K562 (cell line): ENCODE results near the gene INO80. TPM values are rescaled to one million over a fixed set of nuclear protein-coding genes. Genes with fewer than 3 reads are reported as not detected.
A peak's percentile ranks its signal among the peaks of the same experiment; 100 is the strongest.

ENCODE experiments used
- ATAC-seq: fragments of 200-7000 bp; cut with Tn5 transposase; 3 replicates; pipeline ENCODE4 v1.9.1; 2020; ENCODE audit warnings: moderate library complexity
- BruUV-seq: library from RNA; stranded (reverse); fragments of 400-500 nt; replicated peaks from 2 replicates; lab custom pipeline; 2021; lab: Mats Ljungman, UMichigan
- CTCF ChIA-PET: fragments of 300-600 bp; formaldehyde crosslinking; extraction: SDS; loops from one replicate; lab custom pipeline; 2021; ENCODE audit warnings: low intra/inter-chr PET ratio; lab: Yijun Ruan, JAX
- POLR2A ChIA-PET: fragments of 300-600, 350-650 bp; sonication (Branson Sonifier 250); formaldehyde crosslinking; extraction: SDS; loops from one replicate; lab custom pipeline; 2021; ENCODE audit warnings: antibody characterized with exemption, inconsistent platforms; lab: Yijun Ruan, JAX
- DNase-seq, 4 experiments: peaks; one replicate each; pipeline versions ENCODE4 v3.0.0 to v3.0.0-alpha.2; 2011 to 2018; ENCODE audit warnings: low spot score in 3 of 4, mixed read lengths in 3 of 4; ENCODE audit errors: extremely low read depth in 1 of 4
- FAIRE-seq: peaks from 2 replicates; lab custom pipeline; 2011; peaks lifted over from hg19 to GRCh38; lab: Jason Lieb, UNC
- H2AFZ ChIP-seq: 2 replicates; pipeline ENCODE4 v1.6.0; 2011; ENCODE audit warnings: low read depth, low read length, control low read depth, inconsistent platforms
- H3K27ac ChIP-seq: fragments of 200-600 bp; 3 replicates; pipeline ENCODE4 v1.8.0; 2011; ENCODE audit warnings: low read depth, mild to moderate bottlenecking, control low read depth, inconsistent platforms, low read length, moderate library complexity, mixed read lengths; ENCODE audit errors: extremely low read depth
- H3K27me3 ChIP-seq, 2 experiments: fragments of 300-600 bp in 1 of 2; 2 replicates in 1 of 2; 3 replicates in 1 of 2; pipeline versions ENCODE4 v1.6.0 to v1.8.0; 2011; ENCODE audit warnings: inconsistent platforms in 2 of 2, low read length in 2 of 2, mild to moderate bottlenecking in 1 of 2, mixed read lengths in 1 of 2, moderate library complexity in 1 of 2; ENCODE audit not compliant: control insufficient read depth in 2 of 2, insufficient read depth in 2 of 2
- H3K36me3 ChIP-seq: fragments of 300-600 bp; 3 replicates; pipeline ENCODE4 v1.8.0; 2011; ENCODE audit warnings: mild to moderate bottlenecking, low read length, inconsistent platforms; ENCODE audit not compliant: control insufficient read depth, insufficient read depth
- H3K4me1 ChIP-seq, 2 experiments: fragments of 200-600 bp in 1 of 2; replicated peaks in 1 of 2; 2 replicates in 1 of 2; 3 replicates in 1 of 2; pipeline versions ENCODE4 v1.5.1 to v1.8.0; 2011; ENCODE audit warnings: inconsistent platforms in 2 of 2, low read length in 2 of 2, mild to moderate bottlenecking in 1 of 2, mixed read lengths in 1 of 2, moderate library complexity in 1 of 2; ENCODE audit not compliant: control insufficient read depth in 2 of 2, insufficient read depth in 2 of 2
- H3K4me2 ChIP-seq: 2 replicates; pipeline ENCODE4 v1.6.1; 2011; ENCODE audit warnings: low read length, control low read depth, inconsistent platforms, mixed read lengths; ENCODE audit not compliant: insufficient read depth
- H3K4me3 ChIP-seq: fragments of 200-600 bp; sonication (generic), shearing (Covaris generic); 2 replicates; pipeline ENCODE4 v1.5.1; 2016; ENCODE audit warnings: control low read depth, inconsistent platforms
- H3K79me2 ChIP-seq: fragments of 200-600 bp; 3 replicates; pipeline ENCODE4 v1.8.0; 2011; ENCODE audit warnings: low read length, inconsistent platforms; ENCODE audit not compliant: control insufficient read depth, insufficient read depth
- H3K9ac ChIP-seq, 2 experiments: 2 replicates each; pipeline versions ENCODE4 v1.6.0 to v1.6.1; 2011; ENCODE audit warnings: low read depth in 2 of 2, low read length in 2 of 2, control low read depth in 1 of 2, inconsistent platforms in 1 of 2, mild to moderate bottlenecking in 1 of 2, mixed read lengths in 1 of 2; ENCODE audit not compliant: insufficient read depth in 1 of 2
- H3K9me1 ChIP-seq: one replicate; pipeline ENCODE4 v1.6.0; 2011; ENCODE audit warnings: inconsistent platforms, mild to moderate bottlenecking, low read length, moderate library complexity; ENCODE audit not compliant: control insufficient read depth, insufficient read depth
- H3K9me3 ChIP-seq: replicated peaks from 2 replicates; pipeline ENCODE4 v1.5.1; 2011; ENCODE audit warnings: low read depth, low read length, inconsistent platforms; ENCODE audit not compliant: control insufficient read depth, insufficient read depth
- H4K20me1 ChIP-seq: replicated peaks from 2 replicates; pipeline ENCODE4 v1.6.1; 2011; ENCODE audit warnings: low read length, inconsistent platforms, mixed read lengths; ENCODE audit not compliant: control insufficient read depth, insufficient read depth
- NCOA2 ChIP-seq, 2 experiments: fragments of 450-650 bp; IDR thresholded peaks; 2 replicates each; pipeline ENCODE4 v1.6.1; 2018; ENCODE audit warnings: mild to moderate bottlenecking in 2 of 2, moderate library complexity in 1 of 2; ENCODE audit not compliant: partially characterized antibody in 2 of 2
- PHF21A ChIP-seq: fragments of 450-650 bp; IDR thresholded peaks from 2 replicates; pipeline ENCODE4 v1.6.1; 2017; ENCODE audit warnings: low read depth, borderline replicate concordance
- RBBP5 ChIP-seq: fragments of 200-600 bp; sonication (generic); IDR thresholded peaks from 2 replicates; pipeline ENCODE4 v1.6.1; 2012; ENCODE audit warnings: borderline replicate concordance, mild to moderate bottlenecking, low read length, control low read depth, inconsistent platforms; ENCODE audit not compliant: insufficient read depth, poor library complexity, severe bottlenecking
- SP1 ChIP-seq: sonication (generic); formaldehyde crosslinking; IDR thresholded peaks from 2 replicates; pipeline ENCODE4 v1.8.1; 2022; ENCODE audit warnings: mild to moderate bottlenecking, missing genetic modification reagents
- THRAP3 ChIP-seq: fragments of 450-650 bp; IDR thresholded peaks from 2 replicates; pipeline ENCODE4 v1.6.1; 2016; ENCODE audit warnings: mild to moderate bottlenecking, inconsistent platforms, borderline replicate concordance
- WGBS: fragments of 100-300 bp; shearing (Covaris generic); methylation state at CpG from one replicate; pipeline ENCODE4 v1.1.6; 2016; ENCODE audit warnings: low coverage, mixed read lengths; ENCODE audit not compliant: insufficient coverage; ENCODE audit errors: missing lambda C conversion rate; 5-methylcytosine and 5-hydroxymethylcytosine counted together
- in situ Hi-C: fragments of 300-500 bp; cut with MboI; formaldehyde crosslinking; loops from 4 replicates; pipeline ENCODE4 v1.15.0; 2018; ENCODE audit warnings: inconsistent platforms, mixed read lengths
- intact Hi-C: fragments of 100-400 bp; cut with micrococcal nuclease; formaldehyde crosslinking; loops from 2 replicates; pipeline ENCODE4 v1.14.2; 2022
- polyA plus RNA-seq, 8 experiments: library from polyadenylated mRNA; depleted of rRNA in 4 of 8; stranded (reverse) in 5 of 8; unstranded in 3 of 8; fragments of >200 nt; fragmentation: Nextera tagmentation in 2 of 8; fragmentation: Illumina TruSeq in 1 of 8; extraction: Ambion mirVana in 2 of 8; extraction: Trizol in 1 of 8; gene quantifications; 2 replicates each; pipeline versions ENCODE4 v1.2.1 to v1.2.3, GENCODE V29; 2011 to 2014; ENCODE audit warnings: inconsistent platforms in 1 of 8, missing spikeins in 1 of 8
- total RNA-seq, 7 experiments: library from RNA; depleted of rRNA in 6 of 7; stranded (reverse); fragments of >200 nt in 6 of 7; fragmentation: Illumina TruSeq in 2 of 7; extraction: Trizol in 2 of 7; gene quantifications; 2 replicates each; pipeline versions ENCODE4 v1.2.1 to v1.2.3, GENCODE V29; 2011 to 2021; ENCODE audit warnings: low replicate concordance in 1 of 7
- TF ChIP-seq, protein P1 (sequence below), 2 experiments: fragments of 450-650 bp; formaldehyde crosslinking in 1 of 2; IDR thresholded peaks; 2 replicates each; pipeline versions ENCODE4 v1.4.0 to v1.6.1; 2014 to 2020; ENCODE audit warnings: mild to moderate bottlenecking in 2 of 2, borderline replicate concordance in 1 of 2, low read depth in 1 of 2

Gene INO80
- total and polyA plus RNA-seq, 9 of the 15 experiments (the other 6 are each of a cell fraction or from before 2014, with no cell fraction given) = 1.1 to 25.7 (median 19.9) TPM

DNA sequence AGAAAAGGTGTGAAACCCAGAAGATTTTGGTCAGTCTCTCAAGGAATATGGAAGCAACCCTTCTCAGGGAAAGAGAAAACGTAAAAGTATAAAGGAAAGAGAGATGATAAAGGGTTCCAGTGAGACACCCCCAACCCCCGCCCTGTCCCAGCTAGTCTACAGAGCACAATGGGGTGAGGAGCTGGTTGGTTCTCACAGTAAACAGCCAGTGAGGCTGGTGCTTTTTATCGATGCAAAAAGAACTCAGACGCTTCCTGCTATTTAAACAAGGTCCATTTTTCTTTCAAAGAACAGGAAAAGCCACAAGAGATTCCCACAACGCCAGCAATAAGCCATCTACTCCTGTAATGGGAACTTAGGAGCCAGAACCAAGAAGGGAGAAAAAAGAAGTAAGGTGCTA lies 96.9 kb downstream of the INO80 start:
- no TSS peak for BruUV-seq
- FAIRE-seq = no peak

DNA sequence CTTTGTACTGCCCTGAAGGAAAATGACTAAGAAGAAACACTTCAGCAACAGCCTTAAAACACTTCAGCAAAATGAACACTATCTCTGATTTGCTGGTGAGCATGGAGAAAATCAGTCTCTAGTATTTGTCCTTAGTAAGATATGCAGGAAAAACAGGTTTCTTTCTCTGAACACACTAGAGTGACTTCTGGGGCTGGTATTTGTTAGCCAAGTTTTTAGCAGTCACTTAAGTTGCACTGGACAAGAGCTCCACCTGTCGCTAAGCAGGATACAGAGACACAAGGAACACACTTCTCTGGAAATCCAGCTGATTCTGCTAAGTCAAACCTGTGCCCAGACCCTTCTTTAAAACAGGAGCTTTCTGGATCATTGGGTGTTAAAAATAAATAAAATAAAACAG lies 97.5 kb downstream of the INO80 start:
- Histone ChIP-seq H4K20me1 (no peaks in the 10 kb centered on the region), H3K4me3 (no peak overlapping the region), H3K27ac (no peak overlapping the region), H3K4me2 (no peak overlapping the region), H3K9ac (no peak overlapping the region), H3K9me3 (no peaks in the 10 kb centered on the region), H3K79me2 (no peaks in the 10 kb centered on the region), H2AFZ (no peak overlapping the region), H3K27me3 (no peaks in the 10 kb centered on the region), H3K9me1 (no peaks in the 10 kb centered on the region), H3K4me1 (no peaks in the 10 kb centered on the region), H3K36me3 (peaks cover 89% of the 10 kb centered on the region)
- DNase-seq (peak in 1 of 4 experiments; percentile 5), FAIRE-seq (no peak), ATAC-seq (no peak)
- ChIA-PET POLR2A (interaction anchor here (1.4 kb wide), 1 partner anchor 11 kb away, joined by 4 read pairs; no protein-coding TSS in a partner anchor), CTCF (interaction anchor here (0.7 to 1.5 kb wide), 3 partner anchors 104 to 114 kb away, joined by 3 to 8 read pairs (median 3); no protein-coding TSS in a partner anchor)
- intact Hi-C loops (no loop called here), in situ Hi-C loops (no loop called here)
- no TSS peak for BruUV-seq
- WGBS = 80% methylated on average over 1 of the region's 1 CpG
- TF ChIP-seq RBBP5 = no peak
- no peak for TF ChIP-seq NCOA2 (IDR thresholded peaks at IDR 0.05; ENCODE audit: partially characterized antibody in 2 of 2)
- TF ChIP-seq, protein P1, sequence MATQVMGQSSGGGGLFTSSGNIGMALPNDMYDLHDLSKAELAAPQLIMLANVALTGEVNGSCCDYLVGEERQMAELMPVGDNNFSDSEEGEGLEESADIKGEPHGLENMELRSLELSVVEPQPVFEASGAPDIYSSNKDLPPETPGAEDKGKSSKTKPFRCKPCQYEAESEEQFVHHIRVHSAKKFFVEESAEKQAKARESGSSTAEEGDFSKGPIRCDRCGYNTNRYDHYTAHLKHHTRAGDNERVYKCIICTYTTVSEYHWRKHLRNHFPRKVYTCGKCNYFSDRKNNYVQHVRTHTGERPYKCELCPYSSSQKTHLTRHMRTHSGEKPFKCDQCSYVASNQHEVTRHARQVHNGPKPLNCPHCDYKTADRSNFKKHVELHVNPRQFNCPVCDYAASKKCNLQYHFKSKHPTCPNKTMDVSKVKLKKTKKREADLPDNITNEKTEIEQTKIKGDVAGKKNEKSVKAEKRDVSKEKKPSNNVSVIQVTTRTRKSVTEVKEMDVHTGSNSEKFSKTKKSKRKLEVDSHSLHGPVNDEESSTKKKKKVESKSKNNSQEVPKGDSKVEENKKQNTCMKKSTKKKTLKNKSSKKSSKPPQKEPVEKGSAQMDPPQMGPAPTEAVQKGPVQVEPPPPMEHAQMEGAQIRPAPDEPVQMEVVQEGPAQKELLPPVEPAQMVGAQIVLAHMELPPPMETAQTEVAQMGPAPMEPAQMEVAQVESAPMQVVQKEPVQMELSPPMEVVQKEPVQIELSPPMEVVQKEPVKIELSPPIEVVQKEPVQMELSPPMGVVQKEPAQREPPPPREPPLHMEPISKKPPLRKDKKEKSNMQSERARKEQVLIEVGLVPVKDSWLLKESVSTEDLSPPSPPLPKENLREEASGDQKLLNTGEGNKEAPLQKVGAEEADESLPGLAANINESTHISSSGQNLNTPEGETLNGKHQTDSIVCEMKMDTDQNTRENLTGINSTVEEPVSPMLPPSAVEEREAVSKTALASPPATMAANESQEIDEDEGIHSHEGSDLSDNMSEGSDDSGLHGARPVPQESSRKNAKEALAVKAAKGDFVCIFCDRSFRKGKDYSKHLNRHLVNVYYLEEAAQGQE (IDR thresholded peaks at IDR 0.05; ENCODE audit: borderline replicate concordance) = peak; percentile 13; the same call in 1 of the 2 replicates
- TF ChIP-seq, protein P1 (CRISPR knock-in tag; IDR thresholded peaks at IDR 0.05; ENCODE audit: low read depth) = no peak
- no peak for TF ChIP-seq THRAP3
- TF ChIP-seq PHF21A = no peak

More for the DNA sequence above, 96.9 kb downstream of the INO80 start:
- ATAC-seq (no peak), DNase-seq (no peak)
- Histone ChIP-seq H2AFZ (no peak overlapping the region), H3K36me3 (peaks cover 86% of the 10 kb centered on the region), H3K4me3 (no peak overlapping the region), H3K9ac (no peak overlapping the region), H3K27me3 (no peaks in the 10 kb centered on the region), H4K20me1 (no peaks in the 10 kb centered on the region), H3K4me2 (no peak overlapping the region), H3K9me1 (no peaks in the 10 kb centered on the region), H3K4me1 (no peaks in the 10 kb centered on the region), H3K27ac (no peak overlapping the region), H3K79me2 (no peaks in the 10 kb centered on the region), H3K9me3 (no peaks in the 10 kb centered on the region)
- POLR2A ChIA-PET = interaction anchor here (0.9 kb wide), 1 partner anchor 113 kb away, joined by 4 read pairs; no protein-coding TSS in a partner anchor
- CTCF ChIA-PET = interaction anchor here (1.5 kb wide), 1 partner anchor 115 kb away, joined by 8 read pairs; no protein-coding TSS in a partner anchor
- no peak for TF ChIP-seq SP1 (CRISPR knock-in tag)
- intact Hi-C loops (no loop called here), in situ Hi-C loops (no loop called here)
- WGBS = 68% methylated on average over 5 of the region's 5 CpGs
